Colon (tissue), 2 donors: Measurements from ENCODE around the gene TP53I13.

ENCODE experiments used
- FAIRE-seq: peaks from 2 replicates; lab custom pipeline; 2012; peaks lifted over from hg19 to GRCh38; lab: Jason Lieb, UNC
- donor health status: control.
- donor health status: control.

TP53I13 gene

GRCh38 chr17:29615492-29616299 is 47.2 kb downstream of the TP53I13 start:
- FAIRE-seq, result no peak

GRCh38 chr17:29616300-29617048 is 48.0 kb downstream of the TP53I13 start:
- FAIRE-seq, result no peak

GRCh38 chr17:29617125-29617480 is 48.6 kb downstream of the TP53I13 start:
- FAIRE-seq, result no peak

- FAIRE-seq, result no peak
Observed at GRCh38 chr17:29617481-29618271, 49.2 kb downstream of the TP53I13 start.

- FAIRE-seq, result no peak
Observed at GRCh38 chr17:29618272-29619065, 50.0 kb downstream of the TP53I13 start.

- FAIRE-seq, result no peak
Observed at GRCh38 chr17:29619251-29619650, 50.8 kb downstream of the TP53I13 start.

GRCh38 chr17:29620271-29620670 is 51.8 kb downstream of the TP53I13 start:
- FAIRE-seq, result no peak

- FAIRE-seq, result no peak
Observed at GRCh38 chr17:29620779-29621500, 52.4 kb downstream of the TP53I13 start.

GRCh38 chr17:29621751-29622194 is 53.3 kb downstream of the TP53I13 start:
- no peak for FAIRE-seq
